Measurements from ENCODE around the gene OTUD1. TPM values are rescaled to one million over a fixed set of nuclear protein-coding genes. Genes with fewer than 3 reads are reported as not detected.

The OTUD1 gene
- total and polyA plus RNA-seq, 10 of the 15 experiments (the other 5 are each of a cell fraction or from before 2014, with no cell fraction given), result 0.18 to 1.6 (median 0.63) TPM; not detected in 1

DNA sequence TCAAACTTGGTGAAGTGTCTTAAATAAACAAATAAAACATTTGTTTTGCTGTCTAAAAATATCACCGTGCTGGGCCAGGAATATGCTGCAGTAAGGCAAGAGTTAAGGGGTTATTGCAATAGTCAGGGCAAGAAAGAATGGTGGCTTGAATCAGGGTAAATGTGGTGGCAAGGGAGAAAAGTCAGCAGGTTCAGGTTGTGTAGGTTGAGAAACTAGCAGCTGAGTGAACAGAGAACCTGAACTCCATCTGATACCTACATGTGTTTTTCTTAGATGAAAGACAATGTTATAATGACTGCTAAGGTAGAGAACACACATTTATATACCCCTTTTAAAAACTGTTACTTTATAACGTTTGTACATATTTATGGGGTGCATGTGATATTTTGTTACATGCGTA, 28.7 kb downstream of the OTUD1 start:
- no peaks in the 10 kb centered on the region for H3K79me2 ChIP-seq (ENCODE audit: control insufficient read depth, insufficient read depth, low read length)
- H3K9me3 ChIP-seq (replicated peaks; ENCODE audit: control insufficient read depth, insufficient read depth, low read length), result no peaks in the 10 kb centered on the region
- H3K4me1 ChIP-seq (ENCODE audit: control insufficient read depth, insufficient read depth, low read length), result no peaks in the 10 kb centered on the region
- in situ Hi-C loops (cut with MboI) (no loop called here), intact Hi-C loops (cut with micrococcal nuclease; ENCODE audit: unreplicated experiment) (no loop called here)
- SMC1A ChIA-PET (ENCODE audit: uncharacterized antibody, unreplicated experiment), result no interaction called here
- no peak overlapping the region for H3K27ac ChIP-seq (ENCODE audit: control insufficient read depth, insufficient read depth)
- H3K27me3 ChIP-seq (replicated peaks in 1 of 2; ENCODE audit: control insufficient read depth in 2 of 2, insufficient read depth in 2 of 2, low read length in 1 of 2), result no peaks in the 10 kb centered on the region
- POLR2A ChIA-PET, result no interaction called here
- DNase-seq (ENCODE audit: low read depth, low spot score) (no peak), ATAC-seq (no peak), FAIRE-seq (no peak)
- RAD21 ChIA-PET (ENCODE audit: unreplicated experiment), result no interaction called here
- H2AFZ ChIP-seq (ENCODE audit: control insufficient read depth, low read depth, low read length), result no peak overlapping the region
- no peak overlapping the region for H3K9ac ChIP-seq (ENCODE audit: control insufficient read depth, insufficient read depth, low read length)
- CTCF ChIA-PET, result no interaction called here
- no peaks in the 10 kb centered on the region for H4K20me1 ChIP-seq (ENCODE audit: control insufficient read depth, insufficient read depth)
- TF ChIP-seq KDM1A (IDR thresholded peaks at IDR 0.05; ENCODE audit: borderline replicate concordance) (no peak), BACH1 (IDR thresholded peaks at IDR 0.05; ENCODE audit: borderline replicate concordance) (no peak), NFIC (IDR thresholded peaks at IDR 0.05; ENCODE audit: low read depth, low read length) (no peak), LARP7 (IDR thresholded peaks at IDR 0.05) (no peak), KLF5 (IDR thresholded peaks at IDR 0.05; ENCODE audit: partially characterized antibody) (no peak), TARDBP (IDR thresholded peaks at IDR 0.05; ENCODE audit: borderline replicate concordance) (no peak), YBX1 (IDR thresholded peaks at IDR 0.05) (no peak), DPF2 (IDR thresholded peaks at IDR 0.05) (no peak), BRCA1 (IDR thresholded peaks at IDR 0.05; ENCODE audit: low read depth, low read length) (no peak), SRF (IDR thresholded peaks at IDR 0.05; ENCODE audit: low read depth in 2 of 2, low read length in 2 of 2) (no peak), IKZF1 (conservative IDR thresholded peaks at IDR 0.05) (no peak), RAD21 (IDR thresholded peaks at IDR 0.05; ENCODE audit: insufficient read depth, low read depth, low read length) (no peak), SPI1 (IDR thresholded peaks at IDR 0.05; ENCODE audit: borderline replicate concordance, insufficient read depth, low read depth, low read length) (no peak), SMC3 (IDR thresholded peaks at IDR 0.05; ENCODE audit: borderline replicate concordance, low read length) (no peak), MTA2 (IDR thresholded peaks at IDR 0.05; ENCODE audit: low read depth) (no peak)
- TF ChIP-seq, protein P1, sequence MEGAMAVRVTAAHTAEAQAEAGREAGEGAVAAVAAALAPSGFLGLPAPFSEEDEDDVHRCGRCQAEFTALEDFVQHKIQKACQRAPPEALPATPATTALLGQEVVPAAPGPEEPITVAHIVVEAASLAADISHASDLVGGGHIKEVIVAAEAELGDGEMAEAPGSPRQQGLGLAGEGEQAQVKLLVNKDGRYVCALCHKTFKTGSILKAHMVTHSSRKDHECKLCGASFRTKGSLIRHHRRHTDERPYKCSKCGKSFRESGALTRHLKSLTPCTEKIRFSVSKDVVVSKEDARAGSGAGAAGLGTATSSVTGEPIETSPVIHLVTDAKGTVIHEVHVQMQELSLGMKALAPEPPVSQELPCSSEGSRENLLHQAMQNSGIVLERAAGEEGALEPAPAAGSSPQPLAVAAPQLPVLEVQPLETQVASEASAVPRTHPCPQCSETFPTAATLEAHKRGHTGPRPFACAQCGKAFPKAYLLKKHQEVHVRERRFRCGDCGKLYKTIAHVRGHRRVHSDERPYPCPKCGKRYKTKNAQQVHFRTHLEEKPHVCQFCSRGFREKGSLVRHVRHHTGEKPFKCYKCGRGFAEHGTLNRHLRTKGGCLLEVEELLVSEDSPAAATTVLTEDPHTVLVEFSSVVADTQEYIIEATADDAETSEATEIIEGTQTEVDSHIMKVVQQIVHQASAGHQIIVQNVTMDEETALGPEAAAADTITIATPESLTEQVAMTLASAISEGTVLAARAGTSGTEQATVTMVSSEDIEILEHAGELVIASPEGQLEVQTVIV (IDR thresholded peaks at IDR 0.05; ENCODE audit: borderline replicate concordance, partially characterized antibody), result no peak
- BruUV-seq (replicated peaks), result no TSS peak
- H3K36me3 ChIP-seq (ENCODE audit: control insufficient read depth in 2 of 2, insufficient read depth in 2 of 2, low read length in 1 of 2), result no peaks in the 10 kb centered on the region
- no peak overlapping the region for H3K4me3 ChIP-seq
- H3K4me2 ChIP-seq (ENCODE audit: control insufficient read depth, insufficient read depth), result no peak overlapping the region
- 57% methylated on average over 3 of the region's 3 CpGs for WGBS (ENCODE audit: insufficient coverage, insufficient replicate concordance, low lambda C conversion rate, missing lambda C conversion rate)

Data from GM12878 (cell line).